Mesothelial cell of epicardium (in vitro differentiated cells): ENCODE measurements around the gene KRTDAP. TPM values are rescaled to one million over a fixed set of nuclear protein-coding genes. Genes with fewer than 3 reads are reported as not detected.
"Not testable (repeated sequence)": the region's sequence is repeated elsewhere in the genome, so short reads cannot be mapped to it uniquely, and the experiment has no call there.

Experiments used
- DNase-seq, 2 experiments: peaks; one replicate each; pipeline ENCODE4 v3.0.0; 2021; ENCODE audit warnings: low spot score in 2 of 2; ENCODE audit not compliant: unreplicated experiment in 2 of 2
- H3K27ac Mint-ChIP-seq: 2 replicates; pipeline ENCODE4 v1.8.0; 2021; ENCODE audit warnings: mixed read lengths
- H3K27me3 Mint-ChIP-seq: 2 replicates; pipeline ENCODE4 v1.8.0; 2021; ENCODE audit warnings: low read depth, mixed read lengths
- H3K36me3 Mint-ChIP-seq: 2 replicates; pipeline ENCODE4 v1.8.0; 2021; ENCODE audit warnings: mixed read lengths
- H3K4me1 Mint-ChIP-seq: 2 replicates; pipeline ENCODE4 v1.8.0; 2021; ENCODE audit warnings: mixed read lengths
- H3K4me3 Mint-ChIP-seq: 2 replicates; pipeline ENCODE4 v1.8.0; 2021; ENCODE audit warnings: mild to moderate bottlenecking, moderate library complexity, mixed read lengths
- H3K9me3 Mint-ChIP-seq: 2 replicates; pipeline ENCODE4 v1.8.0; 2021; ENCODE audit warnings: mixed read lengths
- total RNA-seq: library from RNA; stranded (reverse); gene quantifications from 3 replicates; pipeline ENCODE4 v1.2.1, GENCODE V29; 2021
- TF ChIP-seq, protein P1 (sequence below): fragments of 200-600 bp; sonication (generic); IDR thresholded peaks from one replicate; pipeline ENCODE4 v1.5.0; 2021; ENCODE audit warnings: antibody characterized with exemption; ENCODE audit not compliant: unreplicated experiment

KRTDAP gene
- total RNA-seq, 1 donor from 2014 or later = 2.5 TPM

GRCh38 chr19:35478794-35479677 is 11.2 kb downstream of the KRTDAP start:
- H3K4me1 Mint-ChIP-seq = no peaks in the 10 kb centered on the region
- H3K9me3 Mint-ChIP-seq = peaks cover 4% of the 10 kb centered on the region
- TF ChIP-seq, protein P1, sequence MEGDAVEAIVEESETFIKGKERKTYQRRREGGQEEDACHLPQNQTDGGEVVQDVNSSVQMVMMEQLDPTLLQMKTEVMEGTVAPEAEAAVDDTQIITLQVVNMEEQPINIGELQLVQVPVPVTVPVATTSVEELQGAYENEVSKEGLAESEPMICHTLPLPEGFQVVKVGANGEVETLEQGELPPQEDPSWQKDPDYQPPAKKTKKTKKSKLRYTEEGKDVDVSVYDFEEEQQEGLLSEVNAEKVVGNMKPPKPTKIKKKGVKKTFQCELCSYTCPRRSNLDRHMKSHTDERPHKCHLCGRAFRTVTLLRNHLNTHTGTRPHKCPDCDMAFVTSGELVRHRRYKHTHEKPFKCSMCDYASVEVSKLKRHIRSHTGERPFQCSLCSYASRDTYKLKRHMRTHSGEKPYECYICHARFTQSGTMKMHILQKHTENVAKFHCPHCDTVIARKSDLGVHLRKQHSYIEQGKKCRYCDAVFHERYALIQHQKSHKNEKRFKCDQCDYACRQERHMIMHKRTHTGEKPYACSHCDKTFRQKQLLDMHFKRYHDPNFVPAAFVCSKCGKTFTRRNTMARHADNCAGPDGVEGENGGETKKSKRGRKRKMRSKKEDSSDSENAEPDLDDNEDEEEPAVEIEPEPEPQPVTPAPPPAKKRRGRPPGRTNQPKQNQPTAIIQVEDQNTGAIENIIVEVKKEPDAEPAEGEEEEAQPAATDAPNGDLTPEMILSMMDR = no peak
- no peak overlapping the region for H3K4me3 Mint-ChIP-seq
- no peak overlapping the region for H3K27ac Mint-ChIP-seq
- H3K36me3 Mint-ChIP-seq = no peaks in the 10 kb centered on the region
- H3K27me3 Mint-ChIP-seq = peaks cover under 1% of the 10 kb centered on the region
- no peak for DNase-seq

DNA sequence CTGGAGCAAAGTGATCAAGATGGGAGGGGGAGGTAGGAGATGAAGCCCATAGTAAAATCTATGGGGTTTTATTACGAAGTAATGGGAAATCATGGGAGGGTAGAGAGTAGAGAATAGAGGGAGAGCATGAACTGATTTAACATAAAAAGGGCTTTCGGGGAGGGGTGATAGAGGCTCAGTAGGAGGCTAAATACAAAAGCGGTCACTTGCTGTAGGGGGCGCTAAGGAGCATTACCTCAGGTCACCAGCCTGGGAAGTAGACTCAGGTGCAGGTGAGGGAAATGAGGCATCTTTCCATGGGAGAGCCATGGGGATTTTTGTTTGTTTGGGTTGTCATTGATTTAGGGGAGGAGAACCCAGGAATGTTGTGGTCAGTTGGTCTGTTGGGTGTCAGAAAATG is 14.1 kb downstream of the KRTDAP start:
- H3K27ac Mint-ChIP-seq = no peak overlapping the region
- no peak overlapping the region for H3K4me3 Mint-ChIP-seq
- H3K4me1 Mint-ChIP-seq = no peaks in the 10 kb centered on the region
- peaks cover 3% of the 10 kb centered on the region for H3K9me3 Mint-ChIP-seq
- TF ChIP-seq, protein P1 = peak; percentile 14
- H3K36me3 Mint-ChIP-seq = no peaks in the 10 kb centered on the region
- DNase-seq = no peak
- H3K27me3 Mint-ChIP-seq = no peaks in the 10 kb centered on the region

- not testable (repeated sequence) for DNase-seq, H3K4me1 Mint-ChIP-seq, H3K27me3 Mint-ChIP-seq, H3K4me3 Mint-ChIP-seq, H3K27ac Mint-ChIP-seq, H3K36me3 Mint-ChIP-seq, H3K9me3 Mint-ChIP-seq
Observed at GRCh38 chr19:35474594-35474993, 15.7 kb downstream of the KRTDAP start.

DNA sequence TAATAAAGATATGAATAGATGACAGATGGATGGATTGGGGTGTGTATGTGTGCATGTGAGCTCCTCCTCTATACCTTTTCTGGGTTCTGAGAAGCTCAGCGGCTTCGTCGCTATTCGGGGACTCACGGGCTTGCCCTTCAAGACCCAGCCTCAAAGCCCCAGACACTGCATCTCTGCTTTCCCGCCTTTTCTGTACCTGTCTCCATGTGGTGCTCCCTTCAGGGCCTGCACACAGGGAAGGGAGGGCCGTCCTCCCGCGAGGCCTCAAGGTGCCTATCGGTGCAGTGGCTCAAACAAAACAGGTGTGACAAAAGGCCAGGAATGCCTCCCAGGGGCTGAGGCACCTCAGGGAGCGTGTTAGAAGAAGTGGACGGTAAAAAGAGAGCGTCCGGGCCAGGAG is 16.2 kb downstream of the KRTDAP start:
- TF ChIP-seq, protein P1 = no peak
- no peak overlapping the region for H3K4me3 Mint-ChIP-seq
- no peak overlapping the region for H3K27ac Mint-ChIP-seq
- H3K27me3 Mint-ChIP-seq = no peaks in the 10 kb centered on the region
- H3K36me3 Mint-ChIP-seq = no peaks in the 10 kb centered on the region
- no peak for DNase-seq
- no peaks in the 10 kb centered on the region for H3K9me3 Mint-ChIP-seq
- no peaks in the 10 kb centered on the region for H3K4me1 Mint-ChIP-seq

- no peak overlapping the region for H3K27ac Mint-ChIP-seq
- no peak overlapping the region for H3K4me3 Mint-ChIP-seq
- H3K36me3 Mint-ChIP-seq = no peaks in the 10 kb centered on the region
- H3K9me3 Mint-ChIP-seq = no peaks in the 10 kb centered on the region
- TF ChIP-seq, protein P1 = no peak
- no peak for DNase-seq
- no peaks in the 10 kb centered on the region for H3K27me3 Mint-ChIP-seq
- no peaks in the 10 kb centered on the region for H3K4me1 Mint-ChIP-seq
Observed at GRCh38 chr19:35471946-35472345, 18.3 kb downstream of the KRTDAP start.

- not testable (repeated sequence) for H3K4me1 Mint-ChIP-seq, H3K36me3 Mint-ChIP-seq, H3K4me3 Mint-ChIP-seq, H3K9me3 Mint-ChIP-seq, H3K27me3 Mint-ChIP-seq, DNase-seq, H3K27ac Mint-ChIP-seq
Observed at GRCh38 chr19:35471075-35471474, 19.2 kb downstream of the KRTDAP start.
